Measurements from ENCODE around the gene MYBPC2. TPM values are rescaled to one million over a fixed set of nuclear protein-coding genes. Genes with fewer than 3 reads are reported as not detected.

The MYBPC2 gene
- total and polyA plus RNA-seq, 2 of the 4 experiments (the other 2 are of a cell fraction), result not detected

DNA sequence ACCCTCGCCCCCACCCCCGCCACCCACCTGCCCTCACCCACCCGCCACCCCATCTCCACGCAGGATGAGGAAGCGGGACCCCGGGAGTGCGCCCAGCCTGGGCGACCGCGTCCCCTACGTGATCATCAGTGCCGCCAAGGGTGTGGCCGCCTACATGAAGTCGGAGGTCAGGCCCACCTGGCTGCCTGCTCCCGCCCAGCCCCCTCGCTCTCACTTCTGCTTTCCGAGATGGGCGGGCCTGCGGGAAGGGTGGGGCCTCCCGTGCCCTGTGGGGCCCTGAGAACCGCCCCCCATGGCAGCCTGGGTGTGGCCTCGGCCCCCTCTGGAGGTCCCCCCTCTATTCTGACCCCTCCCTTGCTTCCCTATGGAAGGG is 17.0 kb upstream of the MYBPC2 start:
- no peak overlapping the region for H2BK20ac ChIP-seq (ENCODE audit: low read depth, low read length)
- no peak overlapping the region for H4K8ac ChIP-seq (ENCODE audit: low read depth in 2 of 2, low read length in 2 of 2)
- BruUV-seq (replicated peaks), result no TSS peak
- H2AK9ac ChIP-seq (replicated peaks; ENCODE audit: low read depth, low read length, poor library complexity), result no peak overlapping the region
- no peak overlapping the region for H4K5ac ChIP-seq (ENCODE audit: low read depth, low read length)
- no peaks in the 10 kb centered on the region for H3K4me1 ChIP-seq (ENCODE audit: control insufficient read depth, insufficient read depth, low read length)
- H2AFZ ChIP-seq (replicated peaks; ENCODE audit: low read length, poor library complexity), result no peak overlapping the region
- no peak overlapping the region for H2BK5ac ChIP-seq (ENCODE audit: low read depth, low read length, poor library complexity, severe bottlenecking)
- H2AK5ac ChIP-seq (ENCODE audit: low read depth, low read length), result no peak overlapping the region
- H4K91ac ChIP-seq (ENCODE audit: insufficient read depth, low read depth, low read length), result no peak overlapping the region
- no peak overlapping the region for H2BK120ac ChIP-seq (ENCODE audit: low read depth, low read length)
- H3K4ac ChIP-seq (ENCODE audit: low read depth, low read length), result no peak overlapping the region
- DNase-seq (no peak), ATAC-seq (ENCODE audit: low read depth) (no peak)
- no peak overlapping the region for H3K27ac ChIP-seq (ENCODE audit: insufficient read depth, low read length)
- H3K27me3 ChIP-seq (ENCODE audit: control insufficient read depth, insufficient read depth, low read length), result peaks cover 21% of the 10 kb centered on the region
- peaks cover 2% of the 10 kb centered on the region; the same call in 1 of the 2 replicates for H3K36me3 ChIP-seq (ENCODE audit: control insufficient read depth, insufficient read depth, low read length)
- no peak overlapping the region for H3K23ac ChIP-seq (ENCODE audit: low read depth, low read length)
- 98% methylated on average over 10 of the region's 22 CpGs; no CpG with 5 or more reads in 1 of the 2 experiments for WGBS, 2 experiments (ENCODE audit: extremely low coverage in 2 of 2, insufficient read length in 1 of 2)
- no peak overlapping the region for H3K18ac ChIP-seq (ENCODE audit: low read depth, low read length)
- no peaks in the 10 kb centered on the region for H4K20me1 ChIP-seq (ENCODE audit: insufficient read depth, low read length)
- H3K14ac ChIP-seq (replicated peaks; ENCODE audit: low read depth, low read length), result no peak overlapping the region
- no peaks in the 10 kb centered on the region for H3K9me1 ChIP-seq (ENCODE audit: insufficient read depth, low read length)
- CTCF ChIA-PET, result no interaction called here
- intact Hi-C loops (cut with micrococcal nuclease), result loop anchor here (2.0 kb wide), 1 partner anchor 31 kb away; the partner anchor contains the start of gene POLD1
- no peak overlapping the region for H2BK15ac ChIP-seq (ENCODE audit: low read depth, low read length)
- no peak overlapping the region for H3K56ac ChIP-seq (ENCODE audit: extremely low read depth, insufficient read depth, low read length)
- no peak overlapping the region for H3K4me3 ChIP-seq (ENCODE audit: insufficient read depth, low read depth, low read length)
- no peak overlapping the region for H3K9ac ChIP-seq (ENCODE audit: low read depth, low read length)
- TF ChIP-seq, protein P1, sequence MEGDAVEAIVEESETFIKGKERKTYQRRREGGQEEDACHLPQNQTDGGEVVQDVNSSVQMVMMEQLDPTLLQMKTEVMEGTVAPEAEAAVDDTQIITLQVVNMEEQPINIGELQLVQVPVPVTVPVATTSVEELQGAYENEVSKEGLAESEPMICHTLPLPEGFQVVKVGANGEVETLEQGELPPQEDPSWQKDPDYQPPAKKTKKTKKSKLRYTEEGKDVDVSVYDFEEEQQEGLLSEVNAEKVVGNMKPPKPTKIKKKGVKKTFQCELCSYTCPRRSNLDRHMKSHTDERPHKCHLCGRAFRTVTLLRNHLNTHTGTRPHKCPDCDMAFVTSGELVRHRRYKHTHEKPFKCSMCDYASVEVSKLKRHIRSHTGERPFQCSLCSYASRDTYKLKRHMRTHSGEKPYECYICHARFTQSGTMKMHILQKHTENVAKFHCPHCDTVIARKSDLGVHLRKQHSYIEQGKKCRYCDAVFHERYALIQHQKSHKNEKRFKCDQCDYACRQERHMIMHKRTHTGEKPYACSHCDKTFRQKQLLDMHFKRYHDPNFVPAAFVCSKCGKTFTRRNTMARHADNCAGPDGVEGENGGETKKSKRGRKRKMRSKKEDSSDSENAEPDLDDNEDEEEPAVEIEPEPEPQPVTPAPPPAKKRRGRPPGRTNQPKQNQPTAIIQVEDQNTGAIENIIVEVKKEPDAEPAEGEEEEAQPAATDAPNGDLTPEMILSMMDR (conservative IDR thresholded peaks at IDR 0.05; ENCODE audit: low read depth, low read length), result no peak
- TF ChIP-seq RAD21 (IDR thresholded peaks at IDR 0.05; ENCODE audit: low read length) (no peak), NFE2L2 (IDR thresholded peaks at IDR 0.05; ENCODE audit: low read depth, low read length) (no peak), SMC3 (IDR thresholded peaks at IDR 0.05; ENCODE audit: low read depth, low read length) (no peak), FOS (IDR thresholded peaks at IDR 0.05; ENCODE audit: low read depth, low read length) (no peak), MXI1 (IDR thresholded peaks at IDR 0.05; ENCODE audit: borderline replicate concordance, low read depth, low read length) (no peak), RCOR1 (IDR thresholded peaks at IDR 0.05; ENCODE audit: insufficient replicate concordance, low read length) (no peak), MAFK (IDR thresholded peaks at IDR 0.05; ENCODE audit: low read depth, low read length) (no peak), RFX5 (IDR thresholded peaks at IDR 0.05; ENCODE audit: low read depth, low read length) (no peak), CEBPB (IDR thresholded peaks at IDR 0.05; ENCODE audit: low read depth, low read length) (no peak), MAZ (IDR thresholded peaks at IDR 0.05; ENCODE audit: borderline replicate concordance, low read depth, low read length) (no peak)
- TF ChIP-seq, protein P2, sequence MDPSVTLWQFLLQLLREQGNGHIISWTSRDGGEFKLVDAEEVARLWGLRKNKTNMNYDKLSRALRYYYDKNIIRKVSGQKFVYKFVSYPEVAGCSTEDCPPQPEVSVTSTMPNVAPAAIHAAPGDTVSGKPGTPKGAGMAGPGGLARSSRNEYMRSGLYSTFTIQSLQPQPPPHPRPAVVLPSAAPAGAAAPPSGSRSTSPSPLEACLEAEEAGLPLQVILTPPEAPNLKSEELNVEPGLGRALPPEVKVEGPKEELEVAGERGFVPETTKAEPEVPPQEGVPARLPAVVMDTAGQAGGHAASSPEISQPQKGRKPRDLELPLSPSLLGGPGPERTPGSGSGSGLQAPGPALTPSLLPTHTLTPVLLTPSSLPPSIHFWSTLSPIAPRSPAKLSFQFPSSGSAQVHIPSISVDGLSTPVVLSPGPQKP (IDR thresholded peaks at IDR 0.05; ENCODE audit: borderline replicate concordance, low read depth, low read length), result no peak
- TF ChIP-seq, protein P3, sequence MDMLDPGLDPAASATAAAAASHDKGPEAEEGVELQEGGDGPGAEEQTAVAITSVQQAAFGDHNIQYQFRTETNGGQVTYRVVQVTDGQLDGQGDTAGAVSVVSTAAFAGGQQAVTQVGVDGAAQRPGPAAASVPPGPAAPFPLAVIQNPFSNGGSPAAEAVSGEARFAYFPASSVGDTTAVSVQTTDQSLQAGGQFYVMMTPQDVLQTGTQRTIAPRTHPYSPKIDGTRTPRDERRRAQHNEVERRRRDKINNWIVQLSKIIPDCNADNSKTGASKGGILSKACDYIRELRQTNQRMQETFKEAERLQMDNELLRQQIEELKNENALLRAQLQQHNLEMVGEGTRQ (IDR thresholded peaks at IDR 0.05; ENCODE audit: low read depth, low read length), result no peak
- dilution Hi-C loops (cut with HindIII; ENCODE audit: low sequenced_read_pairs, unreplicated experiment), result no loop called here
- no peaks in the 10 kb centered on the region for H3K79me1 ChIP-seq (ENCODE audit: low read depth in 1 of 2, low read length in 2 of 2)
- H3K9me3 ChIP-seq (ENCODE audit: control insufficient read depth, insufficient read depth, low read length), result no peaks in the 10 kb centered on the region
- no peak overlapping the region for H3K4me2 ChIP-seq (ENCODE audit: low read depth, low read length)
- POLR2A ChIA-PET (ENCODE audit: unreplicated experiment), result no interaction called here
- in situ Hi-C loops (cut with MboI; ENCODE audit: low sequenced_read_pairs), result no loop called here
